ENCODE data around the gene NOS1AP.
"Not testable (repeated sequence)": the region's sequence is repeated elsewhere in the genome, so short reads cannot be mapped to it uniquely, and the experiment has no call there.

NOS1AP gene

GRCh38 chr1:162033428-162033827 is 36.1 kb upstream of the NOS1AP start:
- Histone ChIP-seq H3K36me3 (ENCODE audit: insufficient read depth, low read depth, low read length) (no peaks in the 10 kb centered on the region), H3K27ac (ENCODE audit: low read length) (no peak overlapping the region), H3K9ac (ENCODE audit: low read depth, low read length) (no peak overlapping the region), H3K27me3 (ENCODE audit: insufficient read depth, low read length) (peaks cover 6% of the 10 kb centered on the region; the same call in 1 of the 2 replicates), H3K4me1 (ENCODE audit: insufficient read depth, low read length) (no peaks in the 10 kb centered on the region), H3K9me3 (ENCODE audit: insufficient read depth, low read depth, low read length) (no peaks in the 10 kb centered on the region), H3K4me3 (ENCODE audit: low read length) (no peak overlapping the region)

DNA sequence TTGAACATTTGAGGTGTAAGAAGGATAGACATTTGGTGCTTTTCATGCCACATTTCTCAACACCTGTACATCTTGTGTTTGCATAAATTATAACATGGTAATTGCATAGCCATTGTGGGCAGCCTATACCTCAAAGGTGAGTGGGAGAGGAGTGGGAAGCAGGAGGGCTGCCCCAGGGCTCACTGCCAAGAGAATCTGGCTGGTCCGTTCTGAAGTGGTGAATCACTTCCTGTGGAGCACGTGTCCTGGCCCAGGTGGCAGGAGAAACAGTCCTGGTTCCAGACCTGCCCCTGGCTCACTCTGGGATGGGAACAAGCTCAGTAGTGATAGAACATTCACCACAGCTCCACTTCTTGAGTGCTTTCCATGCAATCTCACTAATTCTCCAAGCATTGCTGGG is 34.2 kb upstream of the NOS1AP start:
- Histone ChIP-seq H3K9ac (ENCODE audit: low read depth, low read length) (no peak overlapping the region), H3K27ac (ENCODE audit: low read length) (no peak overlapping the region), H3K9me3 (ENCODE audit: insufficient read depth, low read depth, low read length) (no peaks in the 10 kb centered on the region), H3K4me3 (ENCODE audit: low read length) (no peak overlapping the region), H3K36me3 (ENCODE audit: insufficient read depth, low read depth, low read length) (no peaks in the 10 kb centered on the region), H3K4me1 (ENCODE audit: insufficient read depth, low read length) (no peaks in the 10 kb centered on the region), H3K27me3 (ENCODE audit: insufficient read depth, low read length) (peaks cover 6% of the 10 kb centered on the region; the same call in 1 of the 2 replicates)

DNA sequence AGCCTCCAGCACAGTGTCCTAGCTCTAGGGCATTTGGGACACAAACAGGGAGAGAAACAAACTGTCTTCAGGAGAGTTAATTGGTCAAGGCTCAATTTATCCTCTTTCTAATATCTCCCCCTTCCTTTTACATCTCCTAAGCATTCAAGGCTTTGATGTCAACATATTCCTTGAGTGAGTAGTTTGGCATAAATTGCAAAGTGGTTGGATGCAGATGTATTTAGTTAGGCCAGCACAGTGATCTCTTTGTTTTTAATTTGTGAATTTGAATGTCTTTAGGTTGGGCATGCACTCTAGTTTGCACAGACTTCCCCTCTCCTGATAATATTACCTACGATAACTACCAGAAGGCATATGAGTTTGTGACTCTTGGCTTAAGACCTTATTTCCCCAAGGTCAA is 33.3 kb upstream of the NOS1AP start:
- Histone ChIP-seq H3K27ac (ENCODE audit: low read length) (no peak overlapping the region), H3K27me3 (ENCODE audit: insufficient read depth, low read length) (0 out of 2 replicates have a peak, but pooled peaks cover 6% of the 10 kb centered on the region), H3K9ac (ENCODE audit: low read depth, low read length) (no peak overlapping the region), H3K36me3 (ENCODE audit: insufficient read depth, low read depth, low read length) (no peaks in the 10 kb centered on the region), H3K4me3 (ENCODE audit: low read length) (no peak overlapping the region), H3K9me3 (ENCODE audit: insufficient read depth, low read depth, low read length) (no peaks in the 10 kb centered on the region), H3K4me1 (ENCODE audit: insufficient read depth, low read length) (no peaks in the 10 kb centered on the region)

DNA sequence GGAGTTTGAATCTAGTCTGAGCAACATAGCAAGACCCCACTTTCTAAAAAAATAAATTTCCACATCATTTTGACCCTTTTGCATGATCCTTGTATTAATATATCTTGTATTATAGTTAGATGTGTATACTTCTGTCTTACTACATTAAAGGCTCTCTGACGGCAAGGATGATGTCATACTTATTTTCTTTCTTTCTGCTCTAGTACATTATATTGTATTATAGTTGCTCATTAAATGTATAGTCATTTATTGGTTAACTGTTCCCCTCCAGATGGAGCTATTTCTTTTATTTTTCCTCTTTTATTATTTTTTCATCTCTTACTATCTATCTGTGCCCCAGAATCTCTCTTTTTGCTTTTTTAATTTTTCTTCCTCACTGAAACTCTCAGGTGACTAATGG is 30.9 kb upstream of the NOS1AP start:
- no peak overlapping the region for H3K27ac ChIP-seq (ENCODE audit: low read length)
- 0 out of 2 replicates have a peak, but pooled peaks cover 6% of the 10 kb centered on the region for H3K27me3 ChIP-seq (ENCODE audit: insufficient read depth, low read length)
- no peaks in the 10 kb centered on the region for H3K36me3 ChIP-seq (ENCODE audit: insufficient read depth, low read depth, low read length)
- no peaks in the 10 kb centered on the region for H3K9me3 ChIP-seq (ENCODE audit: insufficient read depth, low read depth, low read length)
- H3K9ac ChIP-seq (ENCODE audit: low read depth, low read length): no peak overlapping the region
- no peaks in the 10 kb centered on the region for H3K4me1 ChIP-seq (ENCODE audit: insufficient read depth, low read length)
- no peak overlapping the region for H3K4me3 ChIP-seq (ENCODE audit: low read length)

- H3K27ac ChIP-seq (ENCODE audit: low read length): no peak overlapping the region
- no peaks in the 10 kb centered on the region for H3K9me3 ChIP-seq (ENCODE audit: insufficient read depth, low read depth, low read length)
- H3K9ac ChIP-seq (ENCODE audit: low read depth, low read length): no peak overlapping the region
Measured at GRCh38 chr1:162040001-162040400, 29.5 kb upstream of the NOS1AP start.

DNA sequence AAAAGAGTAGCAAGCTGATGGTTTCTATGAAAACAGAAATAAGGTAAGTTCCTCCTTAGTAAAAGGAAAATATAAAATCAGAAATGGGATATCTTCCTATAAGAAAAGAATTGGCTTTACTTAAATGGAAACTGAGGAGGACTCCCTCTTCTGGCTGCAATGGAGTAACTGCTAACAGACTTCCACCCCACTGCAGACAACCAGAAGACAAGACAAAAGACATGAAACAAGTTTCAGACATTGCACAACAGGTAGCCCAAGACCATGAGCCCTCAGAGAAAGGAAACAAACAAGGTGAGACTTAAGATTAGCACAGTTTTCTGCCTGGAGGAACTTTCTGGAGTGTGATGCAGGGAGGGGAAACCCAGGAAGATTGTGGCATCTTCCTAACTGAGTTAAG is 28.8 kb upstream of the NOS1AP start:
- H3K36me3 ChIP-seq (ENCODE audit: insufficient read depth, low read depth, low read length): no peaks in the 10 kb centered on the region
- no peak overlapping the region for H3K27ac ChIP-seq (ENCODE audit: low read length)
- no peak overlapping the region for H3K4me3 ChIP-seq (ENCODE audit: low read length)
- H3K9ac ChIP-seq (ENCODE audit: low read depth, low read length): no peak overlapping the region
- no peaks in the 10 kb centered on the region for H3K4me1 ChIP-seq (ENCODE audit: insufficient read depth, low read length)
- H3K9me3 ChIP-seq (ENCODE audit: insufficient read depth, low read depth, low read length): no peaks in the 10 kb centered on the region
- no peaks in the 10 kb centered on the region for H3K27me3 ChIP-seq (ENCODE audit: insufficient read depth, low read length)

More at GRCh38 chr1:162040001-162040400, 29.5 kb upstream of the NOS1AP start:
- Histone ChIP-seq H3K4me3 (ENCODE audit: low read length) (no peak overlapping the region), H3K36me3 (ENCODE audit: insufficient read depth, low read depth, low read length) (no peaks in the 10 kb centered on the region), H3K4me1 (ENCODE audit: insufficient read depth, low read length) (no peaks in the 10 kb centered on the region), H3K27me3 (ENCODE audit: insufficient read depth, low read length) (no peaks in the 10 kb centered on the region)

- Histone ChIP-seq H3K27ac (ENCODE audit: low read length) (no peak overlapping the region), H3K9me3 (ENCODE audit: insufficient read depth, low read depth, low read length) (no peaks in the 10 kb centered on the region), H3K9ac (ENCODE audit: low read depth, low read length) (no peak overlapping the region), H3K27me3 (ENCODE audit: insufficient read depth, low read length) (no peaks in the 10 kb centered on the region), H3K4me3 (ENCODE audit: low read length) (no peak overlapping the region), H3K4me1 (ENCODE audit: insufficient read depth, low read length) (no peaks in the 10 kb centered on the region), H3K36me3 (ENCODE audit: insufficient read depth, low read depth, low read length) (no peaks in the 10 kb centered on the region)
Measured at GRCh38 chr1:162042361-162042760, 27.1 kb upstream of the NOS1AP start.

DNA sequence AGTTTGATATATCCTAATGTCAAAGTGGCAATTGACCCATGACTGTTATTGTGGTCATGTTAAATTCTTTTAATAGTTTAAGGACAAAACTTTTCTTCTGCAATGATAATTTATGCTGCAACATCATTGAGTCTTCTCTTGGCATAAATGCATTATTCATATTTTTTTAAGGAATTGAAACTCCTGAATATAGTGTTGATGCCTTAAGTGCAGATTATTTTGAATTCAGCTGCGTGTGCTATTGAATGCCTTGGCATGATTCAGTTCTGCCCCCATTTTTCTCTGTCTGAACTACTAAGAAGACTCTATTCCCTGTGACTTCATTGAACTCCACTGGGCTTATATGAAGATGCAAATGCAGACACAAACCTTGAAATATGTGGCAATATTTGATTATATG is 22.6 kb upstream of the NOS1AP start:
- H3K27me3 ChIP-seq (ENCODE audit: insufficient read depth, low read length): no peaks in the 10 kb centered on the region
- H3K4me1 ChIP-seq (ENCODE audit: insufficient read depth, low read length): no peaks in the 10 kb centered on the region
- H3K27ac ChIP-seq (ENCODE audit: low read length): no peak overlapping the region

DNA sequence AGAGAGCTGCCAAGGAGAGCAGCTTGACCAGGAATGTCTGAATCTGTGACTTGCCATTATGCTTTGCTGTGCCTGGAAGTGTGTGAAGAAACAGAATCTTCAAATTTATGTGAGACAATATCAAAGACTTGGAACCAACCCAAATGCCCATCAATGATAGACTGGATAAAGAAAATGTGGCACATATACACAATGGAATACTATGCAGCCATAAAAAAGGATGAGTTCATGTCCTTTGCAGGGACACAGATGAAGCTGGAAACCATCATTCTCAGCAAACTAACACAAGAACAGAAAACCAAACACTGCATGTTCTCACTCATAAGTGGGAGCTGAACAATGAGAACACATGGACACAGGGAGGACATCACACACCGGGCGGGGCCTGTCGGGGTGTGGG is 15.5 kb upstream of the NOS1AP start:
- H3K9me3 ChIP-seq (ENCODE audit: insufficient read depth, low read depth, low read length); H3K4me1 ChIP-seq (ENCODE audit: insufficient read depth, low read length); H3K4me3 ChIP-seq (ENCODE audit: low read length); H3K36me3 ChIP-seq (ENCODE audit: insufficient read depth, low read depth, low read length); H3K27ac ChIP-seq (ENCODE audit: low read length); H3K9ac ChIP-seq (ENCODE audit: low read depth, low read length); H3K27me3 ChIP-seq (ENCODE audit: insufficient read depth, low read length): not testable (repeated sequence)

More for the DNA sequence above, 22.6 kb upstream of the NOS1AP start:
- Histone ChIP-seq H3K4me3 (ENCODE audit: low read length) (no peak overlapping the region), H3K36me3 (ENCODE audit: insufficient read depth, low read depth, low read length) (no peaks in the 10 kb centered on the region), H3K9ac (ENCODE audit: low read depth, low read length) (no peak overlapping the region), H3K9me3 (ENCODE audit: insufficient read depth, low read depth, low read length) (no peaks in the 10 kb centered on the region)

DNA sequence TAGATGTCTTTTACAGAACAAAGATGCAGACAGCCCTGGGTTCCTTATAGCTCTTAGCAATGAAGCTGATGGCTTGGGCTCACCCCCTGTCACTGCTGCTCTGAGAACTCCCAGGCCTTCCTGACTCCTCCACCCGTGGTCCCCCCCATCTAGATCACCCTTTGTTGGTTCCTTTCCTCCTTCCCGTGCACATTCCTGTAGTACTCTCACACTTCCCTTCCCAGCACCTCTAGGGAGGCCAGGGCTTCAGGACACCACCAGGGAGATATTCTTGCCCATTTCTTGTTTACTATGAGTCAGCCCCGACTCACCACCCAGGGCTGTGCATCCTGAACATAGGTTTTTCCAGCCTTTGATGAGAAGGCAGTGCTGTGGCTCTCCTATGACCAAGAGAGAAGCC is 14.4 kb upstream of the NOS1AP start:
- H3K27me3 ChIP-seq (ENCODE audit: insufficient read depth, low read length): no peaks in the 10 kb centered on the region
- H3K27ac ChIP-seq (ENCODE audit: low read length): no peak overlapping the region
- no peaks in the 10 kb centered on the region for H3K9me3 ChIP-seq (ENCODE audit: insufficient read depth, low read depth, low read length)
- H3K36me3 ChIP-seq (ENCODE audit: insufficient read depth, low read depth, low read length): no peaks in the 10 kb centered on the region
- H3K9ac ChIP-seq (ENCODE audit: low read depth, low read length): no peak overlapping the region
- no peak overlapping the region for H3K4me3 ChIP-seq (ENCODE audit: low read length)
- H3K4me1 ChIP-seq (ENCODE audit: insufficient read depth, low read length): no peaks in the 10 kb centered on the region; the same call in 1 of the 2 replicates

GRCh38 chr1:162056043-162056442 is 13.4 kb upstream of the NOS1AP start:
- no peaks in the 10 kb centered on the region for H3K36me3 ChIP-seq (ENCODE audit: insufficient read depth, low read depth, low read length)
- no peaks in the 10 kb centered on the region; the same call in 1 of the 2 replicates for H3K4me1 ChIP-seq (ENCODE audit: insufficient read depth, low read length)
- H3K4me3 ChIP-seq (ENCODE audit: low read length): no peak overlapping the region
- no peak overlapping the region for H3K9ac ChIP-seq (ENCODE audit: low read depth, low read length)
- no peaks in the 10 kb centered on the region for H3K27me3 ChIP-seq (ENCODE audit: insufficient read depth, low read length)
- H3K9me3 ChIP-seq (ENCODE audit: insufficient read depth, low read depth, low read length): no peaks in the 10 kb centered on the region
- no peak overlapping the region for H3K27ac ChIP-seq (ENCODE audit: low read length)

DNA sequence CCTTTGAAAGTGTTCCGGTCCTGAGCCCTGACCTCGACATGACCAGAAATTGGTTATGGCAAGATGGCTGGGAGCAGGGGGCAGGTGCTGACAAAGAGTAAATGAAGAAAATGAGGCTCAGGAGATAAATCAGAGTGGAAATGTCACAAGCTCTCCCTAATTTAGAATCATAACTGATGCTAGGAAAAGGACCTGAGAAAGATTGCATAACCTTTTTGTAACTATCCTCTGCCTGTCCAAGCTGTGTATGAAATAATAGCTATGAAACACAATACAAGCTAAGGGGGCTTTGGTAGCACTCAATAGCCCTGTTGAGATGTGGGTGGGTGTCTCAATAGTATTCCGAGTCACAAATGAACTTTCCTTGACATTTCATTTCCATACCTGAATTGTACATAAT is 12.9 kb upstream of the NOS1AP start:
- Histone ChIP-seq H3K27me3 (ENCODE audit: insufficient read depth, low read length) (no peaks in the 10 kb centered on the region), H3K9ac (ENCODE audit: low read depth, low read length) (no peak overlapping the region), H3K9me3 (ENCODE audit: insufficient read depth, low read depth, low read length) (no peaks in the 10 kb centered on the region), H3K4me3 (ENCODE audit: low read length) (no peak overlapping the region), H3K4me1 (ENCODE audit: insufficient read depth, low read length) (no peaks in the 10 kb centered on the region; the same call in 1 of the 2 replicates), H3K36me3 (ENCODE audit: insufficient read depth, low read depth, low read length) (no peaks in the 10 kb centered on the region), H3K27ac (ENCODE audit: low read length) (no peak overlapping the region)

GRCh38 chr1:162059721-162060120 is 9.8 kb upstream of the NOS1AP start:
- H3K27me3 ChIP-seq (ENCODE audit: insufficient read depth, low read length): no peaks in the 10 kb centered on the region
- H3K27ac ChIP-seq (ENCODE audit: low read length): no peak overlapping the region
- H3K9me3 ChIP-seq (ENCODE audit: insufficient read depth, low read depth, low read length): no peaks in the 10 kb centered on the region
- H3K36me3 ChIP-seq (ENCODE audit: insufficient read depth, low read depth, low read length): no peaks in the 10 kb centered on the region
- H3K4me3 ChIP-seq (ENCODE audit: low read length): no peak overlapping the region
- peaks cover 10% of the 10 kb centered on the region; the same call in 1 of the 2 replicates for H3K4me1 ChIP-seq (ENCODE audit: insufficient read depth, low read length)
- no peak overlapping the region for H3K9ac ChIP-seq (ENCODE audit: low read depth, low read length)

All from iPS-20b (cell line).